CD4-positive, alpha-beta T cell (primary cell): ENCODE data around the gene MICAL2. TPM values are rescaled to one million over a fixed set of nuclear protein-coding genes. Genes with fewer than 3 reads are reported as not detected.

ENCODE experiments used
- ATAC-seq: fragments of 200-7000 bp; cut with Tn5 transposase; one replicate; pipeline ENCODE4 v1.10.0; 2022; ENCODE audit warnings: mild to moderate bottlenecking; ENCODE audit not compliant: poor library complexity
- CTCF ChIA-PET: fragments of 350-600 bp; sonication (Branson Sonifier 250); formaldehyde crosslinking; loops from one replicate; lab custom pipeline; 2021; ENCODE audit warnings: antibody characterized with exemption, inconsistent platforms; lab: Charles Lee
- POLR2A ChIA-PET: fragments of 350-600 bp; sonication (Branson Sonifier 250); formaldehyde crosslinking; loops from one replicate; lab custom pipeline; 2021; ENCODE audit warnings: antibody characterized with exemption, inconsistent platforms; lab: Charles Lee
- DNase-seq, 14 experiments: peaks; one replicate each; pipeline ENCODE4 v3.0.0-alpha.2; 2013 to 2020; ENCODE audit warnings: mixed read lengths in 2 of 14
- H3K27ac ChIP-seq, 2 donors: one replicate each; pipeline versions ENCODE4 v1.5.1 to v1.7.0; 2013; ENCODE audit warnings: low read length in 2 of 2, low read depth in 1 of 2, mild to moderate bottlenecking in 1 of 2
- H3K27me3 ChIP-seq, 2 experiments: 1 replicate in 1 of 2; 2 replicates in 1 of 2; pipeline versions ENCODE4 v1.6.1 to v1.7.0; 2013; ENCODE audit warnings: low read length in 2 of 2, control low read depth in 1 of 2, mild to moderate bottlenecking in 1 of 2, moderate library complexity in 1 of 2; ENCODE audit not compliant: insufficient read depth in 2 of 2, control insufficient read depth in 1 of 2
- H3K36me3 ChIP-seq: one replicate; pipeline ENCODE4 v1.6.1; 2013; ENCODE audit warnings: low read length, control low read depth; ENCODE audit not compliant: insufficient read depth
- H3K4me1 ChIP-seq: one replicate; pipeline ENCODE4 v1.6.1; 2013; ENCODE audit warnings: low read length, control low read depth; ENCODE audit not compliant: insufficient read depth
- H3K4me3 ChIP-seq: one replicate; pipeline ENCODE4 v1.5.1; 2013; ENCODE audit warnings: mild to moderate bottlenecking, low read length, moderate library complexity
- H3K9me3 ChIP-seq, 2 experiments: 1 replicate in 1 of 2; 2 replicates in 1 of 2; pipeline versions ENCODE4 v1.6.1 to v1.7.0; 2013; ENCODE audit warnings: low read length in 2 of 2, mild to moderate bottlenecking in 2 of 2, control low read depth in 1 of 2, moderate library complexity in 1 of 2; ENCODE audit not compliant: control insufficient read depth in 1 of 2, insufficient read depth in 1 of 2
- H3K27ac Mint-ChIP-seq: one replicate; pipeline ENCODE4 v1.8.0; 2020; ENCODE audit warnings: mixed read lengths
- H3K27me3 Mint-ChIP-seq: one replicate; pipeline ENCODE4 v1.8.0; 2021; ENCODE audit warnings: mixed read lengths
- H3K36me3 Mint-ChIP-seq: one replicate; pipeline ENCODE4 v1.8.0; 2021; ENCODE audit warnings: low read depth, mixed read lengths
- H3K4me1 Mint-ChIP-seq: one replicate; pipeline ENCODE4 v1.8.0; 2021; ENCODE audit warnings: low read depth, mixed read lengths
- H3K4me3 Mint-ChIP-seq: one replicate; pipeline ENCODE4 v1.8.0; 2020; ENCODE audit warnings: mild to moderate bottlenecking, mixed read lengths
- H3K9me3 Mint-ChIP-seq: one replicate; pipeline ENCODE4 v1.8.0; 2020; ENCODE audit warnings: mixed read lengths
- CTCF ChIP-seq: fragments of 200-600 bp; IDR thresholded peaks from one replicate; pipeline ENCODE4 v1.8.0; 2022; ENCODE audit warnings: antibody characterized with exemption, mild to moderate bottlenecking
- intact Hi-C, 2 experiments: fragments of 100-400 bp; cut with DNase I in 1 of 2; cut with micrococcal nuclease in 1 of 2; formaldehyde crosslinking; loops; one replicate each; pipeline versions ENCODE4 v1.15.1 to v1.9.0; 2023 to 2025; cut with DNase I, micrococcal nuclease
- total RNA-seq, 174 experiments: library from RNA in 2 of 174; stranded (reverse) in 2 of 174; gene quantifications; one replicate each; pipeline ENCODE4 v1.2.3 and lab custom pipeline; 2021 to 2026

Gene MICAL2
- total RNA-seq, 2 experiments from 2014 or later: 12.8 to 14.1 TPM

DNA sequence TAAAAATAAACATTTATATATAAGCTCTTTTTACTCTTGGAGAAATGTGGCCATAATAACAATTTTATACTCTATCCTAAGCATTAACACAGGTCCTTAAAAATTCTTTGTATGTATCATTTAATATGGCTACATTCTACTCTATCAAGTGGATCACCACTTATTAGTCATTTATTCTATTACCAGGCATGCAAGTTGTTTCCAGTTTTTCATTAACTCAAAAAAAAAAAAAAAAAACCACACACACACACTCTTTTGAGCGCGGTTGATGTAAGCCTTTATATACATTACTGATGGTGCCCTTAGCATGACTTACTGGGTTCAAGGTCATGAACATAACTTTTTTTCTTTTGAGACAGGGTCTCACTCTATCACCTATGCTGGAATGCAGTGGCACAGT is 47.1 kb upstream of the MICAL2 start:
- ATAC-seq: no peak
- no peaks in the 10 kb centered on the region for H3K36me3 ChIP-seq
- H3K4me3 ChIP-seq: no peak overlapping the region
- no peaks in the 10 kb centered on the region for H3K27me3 ChIP-seq
- Mint-ChIP-seq H3K36me3 (no peaks in the 10 kb centered on the region), H3K4me3 (no peak overlapping the region), H3K9me3 (no peaks in the 10 kb centered on the region), H3K27ac (no peak overlapping the region), H3K4me1 (no peaks in the 10 kb centered on the region), H3K27me3 (no peaks in the 10 kb centered on the region)
- ChIA-PET CTCF (interaction anchor here (0.7 kb wide), 2 partner anchors 585 to 1441 kb away, joined by 3 to 4 read pairs; no protein-coding TSS in a partner anchor), POLR2A (interaction anchor here (1.4 kb wide), 1 partner anchor 23 kb away, joined by 5 read pairs; no protein-coding TSS in a partner anchor)
- intact Hi-C loops: no loop called here
- H3K27ac ChIP-seq: no peak overlapping the region
- no peak for DNase-seq
- TF ChIP-seq CTCF: no peak
- no peaks in the 10 kb centered on the region for H3K9me3 ChIP-seq
- peaks cover 5% of the 10 kb centered on the region for H3K4me1 ChIP-seq

DNA sequence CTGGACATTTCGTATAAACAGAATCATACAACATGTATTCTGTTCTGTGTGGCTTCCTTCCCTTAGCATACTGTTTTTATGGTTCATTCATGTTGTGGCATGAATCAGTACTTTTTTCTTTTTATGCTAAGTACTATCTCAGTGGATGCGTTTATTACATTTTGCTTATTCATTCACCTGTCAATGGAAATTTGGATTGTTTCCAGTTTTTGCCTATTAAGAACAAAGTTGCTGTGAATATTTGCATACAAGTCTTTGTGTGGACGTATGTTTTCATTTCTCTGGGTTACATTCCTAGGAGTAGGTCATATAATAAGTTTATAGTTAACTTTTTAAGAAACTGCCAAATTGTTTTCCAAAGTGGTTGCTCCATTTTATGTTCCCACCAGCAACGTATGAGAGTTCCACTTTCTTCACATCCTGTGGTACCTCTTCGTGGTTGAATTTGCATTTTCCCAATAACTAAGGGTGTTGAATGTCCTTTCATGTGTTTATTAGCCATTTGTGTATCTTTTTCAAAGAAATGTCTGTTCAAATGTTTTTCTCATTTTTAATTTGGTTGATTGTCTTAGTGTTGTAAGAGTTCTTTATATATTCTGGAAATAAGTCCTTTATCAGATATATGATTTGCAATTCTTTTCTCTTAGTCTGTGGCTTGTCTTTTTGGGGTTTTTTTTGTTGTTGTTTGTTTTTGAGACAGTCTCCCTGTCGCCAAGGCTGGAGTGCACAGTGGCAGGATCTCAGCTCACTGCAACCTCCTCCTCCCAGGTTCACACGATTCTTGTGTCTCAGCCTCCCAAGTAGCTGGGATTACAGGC is 46.0 kb upstream of the MICAL2 start:
- H3K27me3 Mint-ChIP-seq: no peaks in the 10 kb centered on the region
- no peaks in the 10 kb centered on the region for H3K36me3 Mint-ChIP-seq
- POLR2A ChIA-PET: no interaction called here
- Histone ChIP-seq H3K27ac (no peak overlapping the region), H3K4me1 (peaks cover 5% of the 10 kb centered on the region), H3K36me3 (no peaks in the 10 kb centered on the region), H3K9me3 (no peaks in the 10 kb centered on the region), H3K27me3 (no peaks in the 10 kb centered on the region), H3K4me3 (no peak overlapping the region)
- CTCF ChIA-PET: no interaction called here
- no peak for TF ChIP-seq CTCF
- ATAC-seq (no peak), DNase-seq (no peak)
- H3K9me3 Mint-ChIP-seq: no peaks in the 10 kb centered on the region
- H3K27ac Mint-ChIP-seq: no peak overlapping the region
- H3K4me3 Mint-ChIP-seq: no peak overlapping the region
- no peaks in the 10 kb centered on the region for H3K4me1 Mint-ChIP-seq
- intact Hi-C loops: no loop called here

- intact Hi-C loops: loop anchor here in 1 of 2 experiments (5.0 kb wide), 1 partner anchor 1123 kb away; no protein-coding TSS in a partner anchor
- peaks cover 5% of the 10 kb centered on the region for H3K4me1 ChIP-seq
- ChIA-PET POLR2A (no interaction called here), CTCF (no interaction called here)
- Mint-ChIP-seq H3K4me3 (no peak overlapping the region), H3K27me3 (no peaks in the 10 kb centered on the region), H3K9me3 (no peaks in the 10 kb centered on the region), H3K36me3 (no peaks in the 10 kb centered on the region), H3K4me1 (no peaks in the 10 kb centered on the region), H3K27ac (no peak overlapping the region)
- DNase-seq: no peak
- no peak for ATAC-seq
- H3K27me3 ChIP-seq: no peaks in the 10 kb centered on the region
- no peaks in the 10 kb centered on the region for H3K9me3 ChIP-seq
- H3K36me3 ChIP-seq: no peaks in the 10 kb centered on the region
- no peak overlapping the region for H3K27ac ChIP-seq
- H3K4me3 ChIP-seq: no peak overlapping the region
- TF ChIP-seq CTCF: no peak
Measured at GRCh38 chr11:12064954-12065280, 45.5 kb upstream of the MICAL2 start.
